ENCODE data around the gene ZDHHC14.

ZDHHC14 gene

GRCh38 chr6:157491571-157492232 is 110.7 kb downstream of the ZDHHC14 start:
- DNase-seq (ENCODE audit: low read depth): no peak

- DNase-seq (ENCODE audit: low read depth): no peak
These were observed 111.3 kb downstream of the ZDHHC14 start for GRCh38 chr6:157492249-157492648.

GRCh38 chr6:157492741-157493140 is 111.8 kb downstream of the ZDHHC14 start:
- no peak for DNase-seq (ENCODE audit: low read depth)

DNA sequence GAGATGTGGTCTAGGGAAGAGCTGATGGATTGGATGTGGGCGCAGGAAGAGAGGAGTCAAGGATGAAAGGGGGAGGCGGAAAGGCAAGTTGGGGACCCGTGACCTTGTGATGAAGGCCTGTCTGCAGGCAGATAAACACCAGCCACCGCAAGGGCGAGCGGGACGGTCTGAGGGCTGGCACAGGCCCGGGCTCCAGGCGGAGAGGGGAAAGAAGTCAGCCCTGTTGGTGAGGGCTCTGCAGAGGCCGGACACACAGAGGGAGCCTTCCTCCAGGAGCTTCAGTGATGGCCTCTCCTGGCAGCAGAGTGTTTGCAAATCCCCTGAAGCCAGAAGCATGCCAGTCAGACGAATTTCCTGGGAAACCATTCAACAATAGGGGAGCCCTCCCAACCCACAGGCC is 112.2 kb downstream of the ZDHHC14 start:
- DNase-seq (ENCODE audit: low read depth): no peak

DNA sequence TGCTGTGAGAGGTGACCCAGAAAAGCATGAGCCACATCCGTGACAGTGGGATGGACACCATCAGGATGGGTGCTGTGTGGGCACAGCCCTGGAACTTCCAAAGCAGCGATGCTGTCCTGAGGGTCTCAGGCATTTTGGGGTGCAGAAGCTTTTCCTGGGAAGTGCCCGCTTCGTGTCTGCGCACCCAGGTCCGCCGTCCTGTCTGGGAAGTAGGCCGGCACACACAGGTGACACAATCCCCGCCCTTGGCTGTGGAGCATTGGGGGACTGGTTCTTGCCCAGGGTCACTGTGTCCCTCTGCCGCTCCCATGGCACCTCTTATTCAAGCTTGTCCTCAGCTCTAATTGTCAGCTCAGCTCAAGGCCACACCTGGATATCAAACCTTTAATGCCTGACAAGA is 112.6 kb downstream of the ZDHHC14 start:
- no peak for DNase-seq (ENCODE audit: low read depth)

- no peak for DNase-seq (ENCODE audit: low read depth)
These were observed 113.2 kb downstream of the ZDHHC14 start for GRCh38 chr6:157494132-157494710.

- no peak for DNase-seq (ENCODE audit: low read depth)
These were observed 115.6 kb downstream of the ZDHHC14 start for GRCh38 chr6:157496534-157497095.

DNA sequence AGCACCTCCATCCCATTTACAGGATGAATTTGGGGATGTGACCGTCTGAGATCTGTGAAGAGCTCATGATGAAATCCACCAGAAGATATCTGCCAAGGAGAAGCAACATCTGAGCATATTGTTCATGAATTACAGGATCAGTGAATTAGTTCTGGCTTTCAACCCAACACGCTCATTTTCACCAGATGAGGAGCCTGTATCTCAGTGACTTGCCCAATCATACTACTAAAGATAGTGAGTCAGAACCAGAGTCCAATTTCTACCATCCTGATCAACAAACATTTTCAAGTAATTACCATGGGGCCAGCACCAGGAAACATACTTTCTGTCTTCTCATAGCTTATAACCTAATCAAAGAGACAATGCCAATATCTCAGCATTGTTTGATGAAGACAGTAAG is 116.6 kb downstream of the ZDHHC14 start:
- no peak for DNase-seq (ENCODE audit: low read depth)

DNA sequence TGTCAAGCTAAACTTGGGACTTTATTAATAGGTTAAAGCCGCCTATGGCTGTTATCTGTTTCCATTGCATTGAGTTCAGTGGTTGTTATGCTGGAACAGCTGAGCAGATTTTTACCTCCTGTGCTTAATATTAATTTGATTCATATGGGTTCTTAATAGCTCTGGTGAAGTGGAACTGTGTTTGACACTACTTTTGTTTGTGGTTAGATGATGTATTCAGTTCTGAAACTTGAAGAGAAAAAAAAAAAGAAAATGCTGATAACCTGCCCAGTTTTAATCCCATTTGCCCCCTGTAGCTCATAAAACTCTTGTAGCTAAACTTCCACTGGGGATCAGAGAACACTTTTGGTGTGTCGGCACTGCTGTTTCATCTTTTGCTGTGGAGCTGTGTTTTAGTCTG is 117.8 kb downstream of the ZDHHC14 start:
- DNase-seq (ENCODE audit: low read depth): no peak

DNA sequence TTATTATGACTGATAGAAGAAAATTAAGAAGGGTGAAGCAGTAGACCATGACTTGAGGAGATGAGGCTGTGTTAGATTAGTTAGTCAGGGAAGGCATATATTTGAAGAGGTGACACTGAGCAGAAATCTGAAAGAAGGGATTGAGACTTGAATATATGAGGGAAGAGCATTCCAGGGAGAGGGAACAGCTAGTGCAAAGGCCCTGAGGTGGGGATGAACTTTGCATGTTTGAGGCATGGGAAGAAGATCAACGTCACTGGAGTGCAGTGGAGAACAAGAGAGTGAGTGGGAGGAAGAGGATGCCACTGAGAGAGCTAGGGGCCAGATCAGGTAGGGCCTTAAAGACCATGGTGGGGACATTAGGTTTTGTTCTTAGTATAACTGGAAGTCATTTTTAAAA is 119.0 kb downstream of the ZDHHC14 start:
- DNase-seq (ENCODE audit: low read depth): no peak

GRCh38 chr6:157503018-157503747 is 122.2 kb downstream of the ZDHHC14 start:
- DNase-seq (ENCODE audit: low read depth): no peak

- DNase-seq (ENCODE audit: low read depth): no peak
These were observed 125.0 kb downstream of the ZDHHC14 start for GRCh38 chr6:157505912-157506491.

- no peak for DNase-seq (ENCODE audit: low read depth)
These were observed 129.6 kb downstream of the ZDHHC14 start for GRCh38 chr6:157510323-157511188.

DNA sequence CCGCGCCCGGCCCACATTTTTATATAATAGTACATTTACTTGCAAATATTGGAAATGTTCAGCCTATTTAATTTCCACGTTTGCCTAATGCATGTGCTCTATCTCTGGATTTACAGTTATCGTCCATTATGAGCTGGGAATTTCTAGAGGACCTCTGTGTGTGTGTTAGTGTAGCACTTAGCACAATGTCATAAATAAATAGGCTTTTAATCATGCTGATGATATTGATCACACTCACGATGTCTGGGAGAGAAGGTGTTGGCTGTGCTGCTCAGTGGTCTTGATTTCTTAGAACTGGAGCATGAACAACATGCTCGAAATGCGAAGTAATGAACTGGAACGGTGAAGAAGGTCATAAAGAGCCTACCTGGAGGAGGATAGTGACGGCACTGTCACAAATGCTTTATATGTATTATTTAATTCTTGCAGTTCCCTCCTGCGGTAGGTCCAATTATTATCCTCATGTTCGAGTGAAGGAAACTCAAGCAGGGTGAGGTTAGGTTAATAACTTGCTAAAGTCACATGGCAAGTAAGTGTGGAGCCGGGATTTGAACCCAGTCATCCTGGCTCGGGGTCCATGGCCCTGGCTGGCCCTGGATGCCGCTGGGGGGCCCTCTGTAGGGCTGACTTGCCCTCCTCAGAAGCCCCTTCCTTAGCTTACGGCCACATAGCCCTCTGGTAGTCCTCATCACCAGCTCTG is 130.8 kb downstream of the ZDHHC14 start:
- DNase-seq (ENCODE audit: low read depth): no peak

- no peak for DNase-seq (ENCODE audit: low read depth)
These were observed 131.3 kb downstream of the ZDHHC14 start for GRCh38 chr6:157512382-157512682.

- DNase-seq (ENCODE audit: low read depth): no peak
These were observed 132.1 kb downstream of the ZDHHC14 start for GRCh38 chr6:157513004-157513603.

GRCh38 chr6:157513619-157514485 is 132.9 kb downstream of the ZDHHC14 start:
- DNase-seq (ENCODE audit: low read depth): no peak

DNA sequence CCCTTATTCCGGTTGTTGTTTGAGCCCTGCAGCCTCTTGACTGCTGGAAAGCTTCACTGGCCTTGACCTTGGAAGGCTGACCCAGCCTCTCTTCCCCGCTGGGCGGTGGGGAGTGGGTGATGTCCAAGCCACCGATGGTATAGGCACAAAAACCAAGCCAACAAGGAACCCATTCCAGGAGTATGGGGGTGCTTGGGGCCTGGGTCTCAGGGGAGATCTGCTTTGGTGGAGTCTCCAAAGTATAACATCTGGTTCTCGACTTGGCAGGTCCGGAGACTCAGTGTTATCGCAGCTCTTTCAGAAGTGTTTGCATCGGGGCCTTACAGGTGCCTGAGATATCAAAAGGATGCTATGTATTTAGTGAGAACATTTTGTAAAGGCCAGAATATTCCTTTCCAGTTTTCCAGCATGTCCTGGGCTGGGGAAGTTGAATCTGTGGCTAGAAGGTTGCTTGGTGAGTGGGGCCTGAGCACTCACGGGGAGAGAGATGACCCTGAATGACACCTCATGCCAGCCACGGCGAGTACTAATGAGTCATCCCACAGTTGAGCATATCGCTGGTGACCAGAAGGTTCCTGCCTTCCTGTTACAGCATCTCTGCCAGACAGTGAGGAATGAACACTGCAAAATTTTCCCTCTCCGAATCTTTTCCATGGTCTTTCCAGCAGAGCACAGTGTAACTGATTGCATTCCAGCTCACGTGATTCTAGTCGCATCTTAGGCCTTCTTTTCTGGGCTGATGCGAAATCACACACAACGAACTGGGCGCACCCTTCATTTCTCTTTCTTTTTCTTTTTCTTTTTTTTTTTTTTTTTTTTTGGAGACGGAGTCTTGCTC is 133.9 kb downstream of the ZDHHC14 start:
- no peak for DNase-seq (ENCODE audit: low read depth)
